ENCODE results near the gene SBK1. TPM values are rescaled to one million over a fixed set of nuclear protein-coding genes. Genes with fewer than 3 reads are reported as not detected.

SBK1 gene
- total RNA-seq, 1 donor from 2014 or later = not detected

DNA sequence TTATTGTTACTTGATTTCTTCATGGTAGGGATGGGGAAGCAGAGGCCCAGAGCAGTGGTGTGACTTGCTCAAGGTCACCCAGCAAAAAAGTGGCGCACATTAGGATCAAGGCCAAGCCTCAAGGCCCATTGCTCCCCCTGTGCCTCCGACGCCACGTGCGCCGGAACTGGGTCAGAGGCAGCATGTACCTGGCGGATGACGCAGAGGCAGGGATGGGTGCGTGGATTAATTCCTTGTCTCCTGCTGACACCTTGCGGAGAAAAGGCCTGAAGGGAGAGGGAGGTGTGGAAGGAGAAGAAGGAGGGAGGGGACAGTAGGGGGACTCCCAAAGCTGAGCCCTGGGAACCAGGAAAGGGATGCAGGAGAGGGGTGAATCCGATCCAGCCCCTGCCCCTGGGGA is 18.5 kb downstream of the SBK1 start:
- no peak overlapping the region for H3K27ac ChIP-seq
- intact Hi-C loops (cut with DNase I) = no loop called here
- H3K4me1 ChIP-seq = no peaks in the 10 kb centered on the region
- H3K4me3 ChIP-seq = no peak overlapping the region
- H3K9me3 ChIP-seq = no peaks in the 10 kb centered on the region
- no peak for DNase-seq (ENCODE audit: low spot score in 2 of 2)
- no peaks in the 10 kb centered on the region for H3K27me3 ChIP-seq
- no peaks in the 10 kb centered on the region for H3K36me3 ChIP-seq
- TF ChIP-seq, protein P1, sequence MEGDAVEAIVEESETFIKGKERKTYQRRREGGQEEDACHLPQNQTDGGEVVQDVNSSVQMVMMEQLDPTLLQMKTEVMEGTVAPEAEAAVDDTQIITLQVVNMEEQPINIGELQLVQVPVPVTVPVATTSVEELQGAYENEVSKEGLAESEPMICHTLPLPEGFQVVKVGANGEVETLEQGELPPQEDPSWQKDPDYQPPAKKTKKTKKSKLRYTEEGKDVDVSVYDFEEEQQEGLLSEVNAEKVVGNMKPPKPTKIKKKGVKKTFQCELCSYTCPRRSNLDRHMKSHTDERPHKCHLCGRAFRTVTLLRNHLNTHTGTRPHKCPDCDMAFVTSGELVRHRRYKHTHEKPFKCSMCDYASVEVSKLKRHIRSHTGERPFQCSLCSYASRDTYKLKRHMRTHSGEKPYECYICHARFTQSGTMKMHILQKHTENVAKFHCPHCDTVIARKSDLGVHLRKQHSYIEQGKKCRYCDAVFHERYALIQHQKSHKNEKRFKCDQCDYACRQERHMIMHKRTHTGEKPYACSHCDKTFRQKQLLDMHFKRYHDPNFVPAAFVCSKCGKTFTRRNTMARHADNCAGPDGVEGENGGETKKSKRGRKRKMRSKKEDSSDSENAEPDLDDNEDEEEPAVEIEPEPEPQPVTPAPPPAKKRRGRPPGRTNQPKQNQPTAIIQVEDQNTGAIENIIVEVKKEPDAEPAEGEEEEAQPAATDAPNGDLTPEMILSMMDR (IDR thresholded peaks at IDR 0.05) = no peak

DNA sequence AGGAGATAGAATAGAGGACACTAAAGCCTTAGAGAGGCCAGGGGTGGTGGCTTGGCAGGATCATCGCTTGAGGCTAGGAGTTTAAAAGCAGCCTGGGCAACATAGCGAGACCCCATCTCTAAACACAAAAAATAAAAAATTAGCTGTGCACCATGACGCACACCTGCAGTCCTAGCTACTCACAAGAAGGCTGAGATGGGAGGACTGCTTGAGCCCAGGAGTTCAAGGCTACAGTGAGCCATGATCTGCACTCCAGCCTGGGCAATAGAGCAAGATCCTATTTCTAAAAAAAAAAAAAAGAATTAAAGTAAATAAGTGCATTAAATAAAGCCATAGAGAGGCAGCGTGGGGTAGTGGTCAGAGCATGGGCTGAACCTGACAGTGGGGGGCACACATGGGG is 19.1 kb downstream of the SBK1 start:
- Histone ChIP-seq H3K27me3 (no peaks in the 10 kb centered on the region), H3K27ac (no peak overlapping the region), H3K4me1 (no peaks in the 10 kb centered on the region), H3K36me3 (no peaks in the 10 kb centered on the region), H3K9me3 (no peaks in the 10 kb centered on the region), H3K4me3 (no peak overlapping the region)
- TF ChIP-seq, protein P1 (IDR thresholded peaks at IDR 0.05) = no peak
- intact Hi-C loops (cut with DNase I) = no loop called here
- no peak for DNase-seq (ENCODE audit: low spot score in 2 of 2)

DNA sequence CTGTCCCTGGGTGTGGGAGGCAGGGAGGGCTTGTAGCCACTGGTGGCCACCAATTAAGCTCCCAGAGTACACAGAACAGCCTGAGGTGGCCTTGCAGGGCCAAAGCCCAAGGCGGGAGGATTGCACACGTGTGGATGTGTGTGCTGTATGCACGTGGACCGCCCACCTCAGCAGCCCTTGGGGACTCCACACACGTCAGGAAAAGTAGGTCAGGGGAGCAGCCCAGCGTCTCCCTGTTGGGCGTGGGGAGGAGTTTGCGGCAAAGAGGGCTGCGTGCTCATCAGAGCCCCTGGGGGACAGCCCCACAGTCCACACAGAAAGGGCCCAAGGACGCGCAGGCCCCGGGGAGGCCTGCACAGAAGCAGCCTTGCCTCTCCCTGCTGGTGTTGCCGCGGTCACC is 19.6 kb downstream of the SBK1 start:
- intact Hi-C loops (cut with DNase I) = no loop called here
- H3K36me3 ChIP-seq = no peaks in the 10 kb centered on the region
- no peaks in the 10 kb centered on the region for H3K9me3 ChIP-seq
- DNase-seq (ENCODE audit: low spot score in 2 of 2) = no peak
- TF ChIP-seq, protein P1 (IDR thresholded peaks at IDR 0.05) = no peak
- H3K4me3 ChIP-seq = no peak overlapping the region
- H3K4me1 ChIP-seq = no peaks in the 10 kb centered on the region
- H3K27ac ChIP-seq = no peak overlapping the region
- no peaks in the 10 kb centered on the region for H3K27me3 ChIP-seq

DNA sequence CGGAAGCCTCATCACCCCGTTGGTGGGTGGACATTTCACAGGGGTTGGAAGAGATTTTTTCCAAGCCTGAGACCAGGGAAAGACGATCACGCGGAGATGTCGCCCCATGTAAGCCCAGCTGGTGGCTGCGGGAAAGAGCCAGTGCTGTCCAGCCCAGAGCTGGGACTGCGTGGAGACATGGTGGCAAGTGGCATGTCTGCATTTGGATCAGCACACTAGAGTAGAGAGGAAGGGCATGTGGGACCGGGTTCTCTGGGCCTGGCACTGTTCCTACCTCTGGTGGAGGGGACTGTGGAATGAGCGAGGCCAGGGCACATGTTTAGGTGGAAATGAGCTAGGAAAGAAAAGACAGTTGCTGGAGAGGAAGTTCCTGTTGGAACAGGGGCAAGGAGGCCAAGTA is 20.0 kb downstream of the SBK1 start:
- no peaks in the 10 kb centered on the region for H3K4me1 ChIP-seq
- intact Hi-C loops (cut with DNase I) = no loop called here

DNA sequence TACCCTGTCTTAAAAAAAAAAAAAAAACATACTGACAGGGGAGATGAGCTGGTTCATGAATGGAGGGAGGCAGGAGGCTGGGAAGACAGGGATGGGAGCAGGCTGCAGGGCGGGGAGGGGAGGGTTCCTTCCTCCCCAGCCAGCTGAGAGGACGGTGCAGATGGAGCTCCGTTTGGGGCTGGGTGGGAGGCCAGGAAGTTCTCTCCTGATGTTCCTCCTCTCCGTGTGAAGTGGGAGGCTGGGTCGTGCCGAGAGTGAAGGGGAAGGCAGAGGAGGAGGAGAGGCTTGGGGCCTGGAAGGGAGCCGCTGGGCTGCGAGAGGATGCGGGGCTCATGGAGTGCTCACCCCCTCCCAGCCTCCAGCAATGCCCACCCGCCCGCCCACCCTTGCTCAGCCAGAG is 21.3 kb downstream of the SBK1 start:
- intact Hi-C loops (cut with DNase I) = no loop called here
- H3K9me3 ChIP-seq = no peaks in the 10 kb centered on the region
- no peaks in the 10 kb centered on the region for H3K36me3 ChIP-seq
- no peak overlapping the region for H3K27ac ChIP-seq
- no peak overlapping the region for H3K4me3 ChIP-seq
- TF ChIP-seq, protein P1 (IDR thresholded peaks at IDR 0.05) = no peak
- DNase-seq (ENCODE audit: low spot score in 2 of 2) = no peak
- no peaks in the 10 kb centered on the region for H3K4me1 ChIP-seq
- no peaks in the 10 kb centered on the region for H3K27me3 ChIP-seq

More for the DNA sequence above, 20.0 kb downstream of the SBK1 start:
- DNase-seq (ENCODE audit: low spot score in 2 of 2) = no peak
- TF ChIP-seq, protein P1 (IDR thresholded peaks at IDR 0.05) = no peak
- Histone ChIP-seq H3K27ac (no peak overlapping the region), H3K4me3 (no peak overlapping the region), H3K27me3 (no peaks in the 10 kb centered on the region), H3K36me3 (no peaks in the 10 kb centered on the region), H3K9me3 (no peaks in the 10 kb centered on the region)

DNA sequence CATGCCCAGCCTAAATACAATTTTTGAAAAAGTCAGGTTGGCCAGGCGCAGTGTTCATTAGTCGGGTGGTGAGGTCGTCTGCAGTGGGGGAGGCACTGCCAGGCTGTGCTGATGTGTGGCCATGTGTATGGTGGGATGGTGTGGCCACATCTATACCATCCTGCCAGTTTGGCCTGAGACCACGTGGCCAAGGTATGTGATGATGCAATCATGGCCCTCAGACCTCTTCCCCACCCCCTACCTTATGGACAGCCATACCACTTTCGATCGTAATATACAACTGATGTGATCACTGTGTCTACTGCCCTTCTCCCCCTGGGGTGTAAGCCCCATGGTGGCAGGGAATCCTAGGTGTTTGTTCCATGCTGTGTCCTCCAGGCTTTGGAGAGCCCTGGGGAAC is 23.7 kb downstream of the SBK1 start:
- DNase-seq (ENCODE audit: low spot score in 2 of 2) = no peak
- no peak overlapping the region for H3K4me3 ChIP-seq
- TF ChIP-seq, protein P1 (IDR thresholded peaks at IDR 0.05) = no peak
- intact Hi-C loops (cut with DNase I) = no loop called here
- H3K4me1 ChIP-seq = no peaks in the 10 kb centered on the region
- H3K36me3 ChIP-seq = no peaks in the 10 kb centered on the region
- H3K9me3 ChIP-seq = no peaks in the 10 kb centered on the region
- H3K27ac ChIP-seq = no peak overlapping the region
- no peaks in the 10 kb centered on the region for H3K27me3 ChIP-seq

All from ascending aorta (tissue), 2 donors.